GM19025 (cell line): ENCODE results near the gene SMC1B.
"Not testable (repeated sequence)": the region's sequence is repeated elsewhere in the genome, so short reads cannot be mapped to it uniquely, and the experiment has no call there.

Experiments
- ATAC-seq: cut with Tn5 transposase; IDR thresholded peaks from one replicate; pipeline ENCODE4 v1.9.1; 2021; ENCODE audit warnings: mild to moderate bottlenecking, low read depth, moderate library complexity; ENCODE audit not compliant: unreplicated experiment

The SMC1B gene

DNA sequence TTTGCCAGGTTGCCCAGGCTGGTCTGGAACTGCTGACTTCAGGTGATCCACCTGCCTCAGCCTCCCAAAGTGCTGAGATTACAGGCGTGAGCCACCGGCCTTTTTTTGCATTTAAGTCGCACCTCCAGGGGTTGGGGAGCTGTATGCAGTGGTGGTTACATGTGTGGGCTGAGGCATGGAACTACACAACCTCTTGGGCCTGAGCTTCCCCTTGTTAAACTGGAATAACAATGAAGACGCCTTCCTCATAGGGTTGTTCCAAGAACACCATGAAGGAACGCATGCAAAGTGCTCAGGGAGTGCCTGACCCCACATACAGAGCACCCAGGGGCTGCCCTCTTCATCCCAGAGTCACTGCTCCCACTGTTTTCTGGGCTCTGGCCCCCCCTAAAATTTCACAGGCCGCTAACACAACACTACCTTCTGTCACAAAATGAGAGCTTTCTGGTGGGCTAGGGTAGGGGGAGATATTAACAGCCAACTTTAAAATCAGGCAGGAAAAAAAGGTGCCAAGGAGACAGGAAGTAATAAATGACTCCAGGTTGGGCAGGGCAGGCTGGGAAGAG, 104.9 kb downstream of the SMC1B start:
- ATAC-seq = no peak

DNA sequence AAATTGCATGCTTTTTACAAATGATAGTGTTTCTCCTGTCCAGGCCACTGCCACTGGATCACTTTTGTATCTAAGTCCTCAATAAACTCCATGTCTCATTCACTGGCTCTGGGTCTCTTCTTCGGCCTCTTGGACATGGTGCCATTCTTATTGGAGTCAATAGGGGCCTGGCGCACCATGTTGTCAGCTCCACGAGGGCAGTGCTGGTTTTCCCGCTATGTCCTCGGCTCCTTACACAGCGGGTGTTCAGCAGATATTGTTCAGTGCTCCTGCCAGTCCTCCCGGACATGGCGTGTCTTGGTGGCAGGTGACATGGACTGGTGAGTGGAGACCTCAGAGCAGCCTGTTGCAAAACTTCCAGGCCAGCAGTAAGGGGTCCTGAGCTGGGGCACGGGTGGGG, 107.3 kb downstream of the SMC1B start:
- ATAC-seq = no peak

DNA sequence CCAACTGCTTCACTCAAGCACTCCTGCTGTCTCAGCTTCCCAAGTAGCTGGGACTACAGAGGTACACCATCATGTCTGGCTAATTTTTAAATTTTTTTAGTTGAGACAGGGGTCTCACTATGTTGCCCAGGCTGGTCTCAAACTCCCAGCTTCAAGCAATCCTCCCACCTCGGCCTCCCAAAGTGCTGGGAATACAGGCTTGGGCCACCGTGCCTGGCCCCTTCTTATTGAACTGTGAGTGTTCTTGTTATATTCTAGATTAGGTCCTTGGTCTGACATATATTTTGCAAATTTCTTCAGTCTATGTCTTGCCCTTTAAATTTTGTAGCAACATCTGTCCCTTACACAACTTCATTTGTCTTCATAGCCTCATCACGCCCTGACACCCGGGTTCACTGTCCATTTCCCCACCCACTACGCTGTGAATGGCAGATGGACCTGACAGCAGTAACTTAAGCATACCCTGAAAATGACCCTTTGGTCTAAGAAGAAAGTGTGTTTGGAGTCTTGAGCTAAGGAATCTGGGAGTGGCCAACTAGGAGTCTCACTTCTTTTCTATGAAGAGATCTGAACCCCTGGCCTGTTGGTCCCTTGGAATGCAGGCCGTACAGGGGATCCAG, 107.8 kb downstream of the SMC1B start:
- no peak for ATAC-seq

DNA sequence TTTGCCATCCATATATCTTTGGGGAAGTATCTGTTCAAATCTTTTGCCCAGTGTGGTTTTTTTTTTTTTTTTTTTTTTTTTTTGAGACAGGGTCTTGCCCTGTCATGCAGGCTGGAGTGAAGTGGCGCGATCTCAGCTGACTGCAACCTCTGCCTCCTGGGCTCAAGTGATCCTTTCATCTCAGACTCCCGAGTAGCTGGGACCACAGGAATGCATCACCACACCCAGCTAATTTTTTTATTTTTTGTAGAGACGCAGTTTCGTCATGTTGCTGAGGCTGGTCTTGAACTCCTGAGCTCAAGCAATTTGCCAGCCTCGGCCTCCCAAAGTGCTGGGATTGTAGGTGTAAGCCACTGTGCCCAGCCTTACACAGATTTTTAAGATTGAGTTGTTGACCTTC, 108.4 kb downstream of the SMC1B start:
- ATAC-seq = no peak

DNA sequence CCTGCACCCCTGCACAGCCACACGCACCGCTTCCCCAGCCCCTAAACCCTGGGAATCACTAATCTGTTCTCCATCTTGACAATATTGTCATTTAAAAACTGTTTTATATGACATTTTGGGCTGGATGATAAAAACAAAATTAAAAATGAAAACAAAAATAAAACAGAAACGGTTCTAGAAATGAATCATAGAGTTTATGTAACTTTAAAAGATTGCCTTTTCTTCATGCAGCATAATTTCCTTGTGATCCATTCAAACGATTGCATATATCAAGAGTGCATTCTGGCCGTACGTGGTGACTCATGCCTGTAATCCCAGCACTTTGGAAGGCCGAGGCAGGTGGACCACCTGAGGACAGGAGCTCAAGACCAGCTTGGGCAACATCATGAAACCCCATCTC, 110.2 kb downstream of the SMC1B start:
- ATAC-seq = no peak

DNA sequence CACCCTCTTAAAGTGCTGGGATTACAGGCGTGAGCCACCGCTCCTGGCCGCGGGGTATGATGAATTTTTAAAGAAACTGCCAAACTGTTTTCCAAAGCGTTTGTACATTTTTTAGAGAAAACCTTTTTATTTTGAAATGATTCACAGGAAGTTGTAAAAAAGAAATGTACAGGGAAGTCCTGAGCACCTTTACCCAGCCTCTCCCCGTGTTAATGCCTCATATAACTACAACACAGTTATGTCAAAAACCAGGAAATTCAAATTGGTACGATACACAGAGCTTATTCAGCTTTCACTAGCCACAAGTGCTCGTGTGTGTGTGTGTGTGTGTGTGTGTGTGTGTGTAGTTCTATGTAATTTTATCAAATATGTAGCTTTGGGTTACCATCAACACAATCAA, 110.6 kb downstream of the SMC1B start:
- ATAC-seq = no peak

DNA sequence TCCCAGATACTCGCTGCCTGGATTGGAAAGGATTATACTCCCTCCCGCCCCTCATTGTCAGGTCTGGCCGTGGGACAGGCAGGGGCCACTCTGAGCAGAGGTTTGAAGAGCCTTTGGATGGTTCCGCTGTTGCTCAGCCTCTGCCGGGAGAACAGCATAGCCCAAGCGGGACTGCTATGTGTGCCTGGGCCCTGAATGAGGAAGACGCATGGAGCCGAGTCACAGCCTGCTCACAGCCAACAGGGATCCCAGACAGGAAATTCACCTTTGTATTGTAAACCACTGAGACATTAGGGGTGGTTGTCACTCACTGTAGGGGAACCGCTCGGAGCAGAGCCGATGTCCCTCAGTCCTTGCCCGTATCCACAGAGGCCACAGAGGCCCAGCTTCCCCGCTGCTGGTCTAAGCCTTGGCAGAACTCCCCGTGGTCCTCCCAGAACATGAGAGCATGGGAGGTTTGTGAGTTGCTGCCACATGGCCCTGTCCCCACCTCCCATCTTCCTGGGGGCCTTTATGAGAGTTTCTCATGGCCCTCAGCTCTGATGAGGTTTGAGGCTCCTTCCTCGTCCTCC, 114.4 kb downstream of the SMC1B start:
- no peak for ATAC-seq

DNA sequence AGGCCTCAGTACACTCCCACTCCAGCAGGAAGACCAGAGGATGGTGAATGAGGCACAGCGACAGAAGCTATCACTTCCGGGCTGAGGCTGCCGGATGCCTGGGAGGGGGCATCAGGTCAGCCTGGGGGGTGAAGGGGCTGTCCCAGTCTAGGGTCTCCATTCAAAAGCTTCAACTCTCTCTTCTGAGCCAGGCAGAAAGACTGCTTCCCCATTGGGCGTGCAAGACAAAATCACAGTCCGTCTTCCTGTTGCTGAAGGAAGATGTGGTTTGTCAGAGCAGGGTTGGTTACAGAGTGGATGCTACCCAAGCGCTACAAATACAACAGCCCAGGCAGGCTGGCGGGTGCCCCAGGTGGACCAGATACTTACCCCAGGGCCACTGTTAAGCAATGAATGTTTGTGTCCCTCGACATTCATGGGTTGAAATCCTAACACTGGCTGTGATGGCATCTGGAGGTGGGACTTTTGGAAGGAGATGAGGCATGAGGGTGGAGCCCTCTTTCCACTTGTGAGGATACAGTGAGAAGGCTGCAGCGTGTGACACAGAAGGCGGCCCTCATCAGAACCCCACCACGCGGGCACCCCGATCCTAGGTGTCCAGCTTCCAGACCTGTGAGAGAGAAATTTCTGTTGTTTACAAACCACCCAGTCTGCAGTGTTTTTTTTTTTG, 116.6 kb downstream of the SMC1B start:
- ATAC-seq = no peak

DNA sequence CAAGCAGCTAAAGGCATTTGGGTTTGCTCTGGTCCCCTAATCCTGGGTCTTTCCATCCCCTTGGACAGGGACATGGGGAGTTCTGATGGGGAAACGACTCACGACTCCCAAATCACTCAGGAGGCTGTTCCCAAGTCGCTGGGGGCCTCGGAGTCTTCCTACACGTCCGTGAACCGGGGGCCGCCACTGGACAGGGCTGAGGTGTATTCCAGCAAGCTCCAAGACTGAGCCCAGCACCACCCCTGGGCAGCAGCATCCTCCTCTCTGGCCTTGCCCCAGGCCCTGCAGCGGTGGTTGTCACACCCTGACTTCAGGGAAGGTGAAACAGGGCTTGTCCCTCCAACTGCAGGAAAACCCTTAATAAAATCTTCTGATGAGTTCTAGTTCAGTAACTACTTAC, 117.9 kb downstream of the SMC1B start:
- no peak for ATAC-seq

DNA sequence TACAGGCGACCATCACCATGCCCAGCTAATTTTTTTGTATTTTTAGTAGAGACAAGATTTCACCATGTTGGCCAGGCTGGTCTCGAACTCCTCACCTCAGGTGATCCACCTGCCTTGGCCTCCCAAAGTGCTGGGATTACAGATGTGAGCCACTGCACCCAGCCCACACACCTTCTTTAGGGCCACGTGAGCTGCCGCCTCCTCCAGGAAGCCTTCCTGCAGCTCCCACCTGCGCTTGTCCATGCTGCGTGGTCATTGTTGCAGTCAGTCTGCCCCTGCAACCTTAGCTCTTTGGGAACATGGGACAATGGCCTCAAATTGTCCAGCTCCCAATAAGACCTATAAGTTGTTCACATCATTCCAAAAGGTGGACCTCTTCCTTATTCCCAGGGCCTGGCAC, 118.4 kb downstream of the SMC1B start:
- not testable (repeated sequence) for ATAC-seq
